HG02938 (cell line): ENCODE measurements around the gene HYAL4.
"Not testable (repeated sequence)": the region's sequence is repeated elsewhere in the genome, so short reads cannot be mapped to it uniquely, and the experiment has no call there.

ENCODE experiments used
- ATAC-seq: cut with Tn5 transposase; IDR thresholded peaks from one replicate; pipeline ENCODE4 v1.9.1; 2021; ENCODE audit warnings: mild to moderate bottlenecking, moderate library complexity; ENCODE audit not compliant: unreplicated experiment

The HYAL4 gene

DNA sequence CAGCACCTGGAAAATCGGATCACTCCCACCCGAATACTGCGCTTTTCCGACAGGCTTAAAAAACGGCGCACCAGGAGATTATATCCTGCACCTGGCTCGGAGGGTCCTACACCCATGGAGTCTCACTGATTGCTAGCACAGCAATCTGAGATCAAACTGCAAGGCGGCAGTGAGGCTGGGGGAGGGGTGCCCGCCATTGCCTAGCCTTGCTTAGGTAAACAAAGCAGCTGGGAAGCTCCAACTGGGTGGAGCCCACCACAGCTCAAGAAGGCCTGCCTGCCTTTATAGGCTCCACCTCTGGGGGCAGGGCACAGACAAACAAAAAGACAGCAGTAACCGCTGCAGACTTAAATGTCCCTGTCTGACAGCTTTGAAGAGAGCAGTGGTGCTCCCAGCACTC is 49.8 kb downstream of the HYAL4 start:
- not testable (repeated sequence) for ATAC-seq

DNA sequence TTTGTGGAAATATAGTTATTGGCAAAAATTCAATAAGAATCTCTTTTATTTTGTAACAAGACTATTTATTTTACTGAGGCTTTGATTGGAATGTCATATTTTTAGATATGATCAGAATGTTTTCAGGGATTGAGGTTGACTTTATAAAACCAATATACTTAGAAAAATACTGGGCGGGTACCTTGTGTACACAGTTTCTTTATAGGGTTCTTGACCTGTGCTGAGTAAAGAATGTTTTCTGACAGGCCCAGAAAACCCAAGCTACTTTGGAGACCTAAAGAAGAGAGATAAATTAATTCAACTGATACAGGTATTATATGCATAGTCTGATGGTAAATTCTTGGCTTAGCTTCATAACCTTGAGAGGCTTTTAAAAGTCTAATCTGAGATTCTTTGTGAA is 56.1 kb downstream of the HYAL4 start:
- ATAC-seq: no peak

DNA sequence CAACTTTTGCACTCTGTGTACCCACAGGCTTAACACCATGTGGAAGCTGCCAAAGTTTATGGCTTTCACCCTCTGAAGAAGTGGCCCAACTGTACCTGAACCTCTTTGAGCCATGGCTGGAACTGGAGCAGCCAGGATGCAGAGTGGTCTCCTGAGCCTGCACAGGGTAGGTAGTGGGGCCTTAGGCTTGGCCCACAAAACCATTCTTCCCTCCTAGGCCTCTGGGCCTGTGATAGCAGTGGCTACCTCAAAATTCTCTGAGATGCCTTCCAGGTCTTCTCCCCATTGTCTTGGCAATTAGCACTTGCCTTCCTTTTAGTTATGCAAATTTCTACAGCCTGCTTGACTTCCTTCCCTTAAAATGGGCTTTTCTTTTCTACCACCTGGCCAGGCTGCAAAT is 60.7 kb downstream of the HYAL4 start:
- no peak for ATAC-seq

DNA sequence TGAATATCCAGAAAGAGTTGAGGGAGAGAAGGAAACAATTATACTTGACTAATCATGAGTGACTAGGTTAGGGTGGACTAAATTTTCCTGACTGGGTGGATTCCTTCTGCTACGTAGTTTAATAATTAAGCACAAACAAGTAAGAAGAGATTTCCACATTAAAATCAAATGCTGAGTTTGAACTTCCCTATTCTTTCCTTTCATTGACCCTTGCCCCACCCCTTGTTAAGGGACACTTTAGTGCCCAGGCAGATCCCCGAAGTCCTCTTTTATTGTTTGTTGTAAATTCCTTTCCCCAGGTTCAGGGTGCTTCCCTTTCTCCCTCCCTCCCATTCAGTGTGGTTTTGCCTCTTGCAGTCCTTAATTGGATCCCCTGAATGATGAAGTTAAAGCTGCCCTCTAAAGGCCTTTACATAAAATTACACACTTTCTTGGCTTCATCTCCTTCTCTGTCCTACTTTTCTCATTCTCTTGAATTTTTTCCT is 71.3 kb downstream of the HYAL4 start:
- ATAC-seq: no peak

DNA sequence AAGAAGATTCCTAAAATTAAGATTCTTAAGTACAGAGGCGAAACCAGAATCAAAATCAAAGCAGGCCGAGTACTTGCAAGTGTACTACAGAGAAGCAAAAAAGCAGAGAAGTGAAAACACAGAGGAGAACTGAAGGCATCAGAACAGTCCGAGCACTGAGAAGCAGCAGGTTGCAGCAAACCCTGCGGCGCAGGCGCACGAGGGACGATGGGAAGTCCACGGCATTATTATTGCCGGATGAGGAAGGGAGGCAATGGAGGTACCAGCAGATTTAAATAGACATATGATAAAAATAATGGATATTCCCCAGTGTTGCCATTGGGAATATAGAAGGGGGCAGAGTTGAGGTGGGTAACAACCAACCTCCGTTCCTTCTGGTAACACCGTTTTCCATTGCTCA is 72.9 kb downstream of the HYAL4 start:
- no peak for ATAC-seq

DNA sequence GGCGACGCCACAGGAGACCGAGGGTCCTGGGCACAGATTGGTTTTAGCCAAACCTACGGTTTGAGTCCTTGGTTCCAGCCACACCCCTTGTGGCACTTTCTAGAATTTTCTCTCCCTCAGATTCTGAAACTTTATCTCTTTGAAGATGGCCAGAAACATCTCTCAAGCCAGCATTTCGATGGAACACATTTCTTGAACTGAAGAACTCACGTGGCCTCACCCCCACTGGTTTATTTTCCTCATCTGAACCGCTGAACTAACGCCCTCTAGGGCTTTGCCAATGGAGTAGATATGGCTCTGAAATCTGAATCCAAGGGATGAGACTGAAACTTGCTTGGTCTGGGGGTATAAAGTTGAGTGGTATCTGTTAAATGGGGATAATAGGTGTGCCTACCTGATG is 73.3 kb downstream of the HYAL4 start:
- no peak for ATAC-seq

DNA sequence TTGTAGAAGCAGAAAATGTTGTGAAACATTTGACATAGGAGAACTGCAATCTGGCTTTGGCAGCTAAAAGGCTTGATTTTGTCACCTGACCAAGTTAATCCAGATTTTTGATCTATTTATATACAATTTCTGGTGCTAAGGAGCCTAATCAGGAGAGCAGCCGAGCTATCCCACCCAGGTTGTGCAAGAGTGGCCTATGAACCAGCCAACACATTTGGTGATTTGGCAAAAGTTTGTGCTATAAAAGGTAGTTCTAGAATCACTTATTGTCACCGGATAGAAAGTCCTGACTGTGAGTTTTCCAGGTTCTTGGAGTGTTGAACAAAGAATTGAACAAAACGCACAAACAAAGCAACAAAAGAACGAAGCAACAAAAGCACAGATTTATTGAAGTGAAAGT is 78.6 kb downstream of the HYAL4 start:
- ATAC-seq: no peak

DNA sequence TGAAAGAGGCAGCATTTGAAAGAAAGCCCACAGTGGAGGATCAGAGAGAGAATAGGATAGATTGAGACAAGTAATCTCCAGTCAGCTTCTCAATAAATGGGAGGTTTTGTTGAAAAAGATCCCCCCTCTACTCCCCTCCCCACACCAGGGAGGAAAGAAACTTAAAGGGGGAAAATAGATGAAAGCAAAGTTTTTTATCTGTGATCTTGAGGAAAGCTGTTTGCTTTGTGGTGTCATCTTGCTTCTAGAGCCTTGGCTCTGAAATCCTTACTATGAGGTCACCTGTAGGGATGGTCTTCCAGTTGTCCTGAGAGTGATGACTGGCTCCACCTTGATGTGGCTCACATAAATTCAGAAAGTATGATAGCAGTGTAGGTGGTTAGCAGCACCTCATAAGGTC is 80.0 kb downstream of the HYAL4 start, which contains the start of gene SPAM1:
TSS of gene SPAM1 (plus strand) at position 301 of the 400 bp plus-strand sequence. CDS start 28,330 bp downstream, outside the sequence.
- no peak for ATAC-seq
